ENCODE data around the gene ACKR1.

GRCh38 chr1:159214149-159214760 lies 9.6 kb downstream of the ACKR1 start:
- TF ChIP-seq CTCF (IDR thresholded peaks at IDR 0.05) (peak in 3 of 4 experiments; percentile 48 to 85 (median 81)), POLR2AphosphoS5 (IDR thresholded peaks at IDR 0.05) (no peak)

Data from sigmoid colon (tissue), 4 donors.